DND-41 (cell line): ENCODE data around the gene CXCL10.

Source experiments
- CTCF ChIP-seq: IDR thresholded peaks from 2 replicates; pipeline ENCODE4 v1.5.1; 2012; ENCODE audit warnings: borderline replicate concordance, low read length, moderate library complexity, mild to moderate bottlenecking; ENCODE audit not compliant: poor library complexity, severe bottlenecking; ENCODE audit errors: extremely low read depth
- EZH2 ChIP-seq: IDR thresholded peaks from 3 replicates; pipeline ENCODE4 v1.6.1; 2012; ENCODE audit warnings: borderline replicate concordance, low read depth, mild to moderate bottlenecking, moderate library complexity, low read length, inconsistent platforms; ENCODE audit not compliant: severe bottlenecking

- TF ChIP-seq EZH2 (no peak), CTCF (no peak)
Observed at GRCh38 chr4:76011700-76012387, 11.5 kb downstream of the CXCL10 start.
